ENCODE measurements around the gene GLYATL3.

GLYATL3 gene

GRCh38 chr6:49565261-49565660 lies 65.5 kb downstream of the GLYATL3 start:
- Histone ChIP-seq H3K9me3 (replicated peaks; ENCODE audit: low read length) (no peaks in the 10 kb centered on the region), H3K4me1 (ENCODE audit: control insufficient read depth, insufficient read depth, low read length) (no peaks in the 10 kb centered on the region), H3K27me3 (ENCODE audit: control insufficient read depth, insufficient read depth, low read length) (no peaks in the 10 kb centered on the region), H3K4me2 (ENCODE audit: low read length) (no peak overlapping the region), H3K4me3 (ENCODE audit: low read length) (no peak overlapping the region), H3K36me3 (ENCODE audit: insufficient read depth, low read length) (no peaks in the 10 kb centered on the region), H3K9ac (ENCODE audit: low read depth, low read length) (no peak overlapping the region)

DNA sequence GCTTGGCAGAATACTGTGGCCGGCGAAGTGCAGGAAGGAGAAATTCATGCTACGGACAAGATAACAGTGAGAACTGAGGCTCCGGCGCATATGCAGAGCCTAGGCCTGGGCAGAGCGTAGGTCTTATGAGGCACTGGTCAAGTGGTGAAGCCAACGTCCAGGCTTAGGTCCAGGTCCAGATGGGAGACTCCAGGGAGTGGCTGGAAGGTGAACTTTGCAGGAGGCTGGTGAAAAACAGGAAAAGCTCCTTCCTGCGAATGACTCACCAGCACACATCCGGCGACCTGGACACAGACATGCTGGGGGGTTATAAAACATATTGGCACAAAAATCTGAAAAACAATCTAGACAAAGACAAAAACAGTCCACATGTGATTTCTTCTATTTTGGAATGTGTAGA lies 66.1 kb downstream of the GLYATL3 start:
- Histone ChIP-seq H3K4me1 (ENCODE audit: control insufficient read depth, insufficient read depth, low read length) (no peaks in the 10 kb centered on the region), H3K4me2 (ENCODE audit: low read length) (no peak overlapping the region), H3K36me3 (ENCODE audit: insufficient read depth, low read length) (no peaks in the 10 kb centered on the region), H3K27me3 (ENCODE audit: control insufficient read depth, insufficient read depth, low read length) (no peaks in the 10 kb centered on the region), H3K9me3 (replicated peaks; ENCODE audit: low read length) (no peaks in the 10 kb centered on the region), H3K9ac (ENCODE audit: low read depth, low read length) (no peak overlapping the region), H3K4me3 (ENCODE audit: low read length) (no peak overlapping the region)

- Histone ChIP-seq H3K4me2 (ENCODE audit: low read length) (no peak overlapping the region), H3K27me3 (ENCODE audit: control insufficient read depth, insufficient read depth, low read length) (peaks cover 8% of the 10 kb centered on the region), H3K36me3 (ENCODE audit: insufficient read depth, low read length) (no peaks in the 10 kb centered on the region), H3K4me3 (ENCODE audit: low read length) (no peak overlapping the region), H3K4me1 (ENCODE audit: control insufficient read depth, insufficient read depth, low read length) (no peaks in the 10 kb centered on the region), H3K9me3 (replicated peaks; ENCODE audit: low read length) (no peaks in the 10 kb centered on the region), H3K9ac (ENCODE audit: low read depth, low read length) (no peak overlapping the region)
Observed at GRCh38 chr6:49570474-49571079, 70.9 kb downstream of the GLYATL3 start.

GRCh38 chr6:49576618-49577017 lies 76.9 kb downstream of the GLYATL3 start:
- no peaks in the 10 kb centered on the region for H3K36me3 ChIP-seq (ENCODE audit: insufficient read depth, low read length)
- H3K4me3 ChIP-seq (ENCODE audit: low read length) = no peak overlapping the region
- H3K9ac ChIP-seq (ENCODE audit: low read depth, low read length) = no peak overlapping the region
- H3K4me1 ChIP-seq (ENCODE audit: control insufficient read depth, insufficient read depth, low read length) = no peaks in the 10 kb centered on the region
- peaks cover 8% of the 10 kb centered on the region for H3K27me3 ChIP-seq (ENCODE audit: control insufficient read depth, insufficient read depth, low read length)
- no peaks in the 10 kb centered on the region for H3K9me3 ChIP-seq (replicated peaks; ENCODE audit: low read length)
- H3K4me2 ChIP-seq (ENCODE audit: low read length) = no peak overlapping the region

Data from skeletal muscle satellite cell (primary cell).